ENCODE measurements around the gene POU3F1.

GRCh38 chr1:38027201-38028104 is 19.1 kb downstream of the POU3F1 start:
- TF ChIP-seq CTCF (IDR thresholded peaks at IDR 0.05; ENCODE audit: low read depth, low read length), result no peak
- TF ChIP-seq EZH2phosphoT487 (IDR thresholded peaks at IDR 0.05; ENCODE audit: low read depth), result no peak

All from OCI-LY3 (cell line).